Stimulated activated CD4-positive, alpha-beta T cell treated with anti-CD3 and anti-CD28 coated beads, Interleukin-4, amount 100 ng/mL, for 48 hours (primary cell): ENCODE measurements around the gene SLC13A2.
"Not testable (repeated sequence)": the region's sequence is repeated elsewhere in the genome, so short reads cannot be mapped to it uniquely, and the experiment has no call there.

Experiments used
- DNase-seq, 2 donors: peaks; one replicate each; pipeline ENCODE4 v3.0.0-alpha.2; 2020; ENCODE audit warnings: low read depth in 2 of 2

SLC13A2 gene

GRCh38 chr17:28514561-28515002 is 41.1 kb downstream of the SLC13A2 start:
- no peak for DNase-seq

GRCh38 chr17:28515518-28515917 is 42.1 kb downstream of the SLC13A2 start:
- DNase-seq: no peak

GRCh38 chr17:28518132-28518531 is 44.7 kb downstream of the SLC13A2 start:
- DNase-seq: no peak

DNA sequence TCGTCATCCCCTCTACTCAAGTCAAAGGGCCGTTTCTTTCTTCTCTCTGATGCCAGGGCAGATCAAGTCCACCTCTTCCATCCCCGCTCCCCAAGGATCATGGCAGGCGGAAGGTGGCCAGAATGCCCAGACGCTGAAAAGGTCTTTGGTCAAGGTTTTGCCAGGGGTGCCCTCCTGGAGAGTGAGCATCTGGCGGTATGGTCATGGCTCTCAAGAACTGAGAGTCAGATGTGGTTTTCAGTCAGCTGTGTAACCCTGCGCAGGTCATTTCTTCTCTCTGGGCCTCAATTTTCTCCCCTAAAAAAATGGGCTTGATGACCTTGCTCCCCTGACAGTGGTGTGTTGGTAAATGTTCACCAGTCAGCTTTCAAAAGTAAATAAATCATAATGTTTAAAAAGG is 45.1 kb downstream of the SLC13A2 start:
- no peak for DNase-seq

- DNase-seq: no peak
Observed at GRCh38 chr17:28519236-28519635, 45.8 kb downstream of the SLC13A2 start.

GRCh38 chr17:28520687-28521086 is 47.2 kb downstream of the SLC13A2 start:
- DNase-seq: no peak

DNA sequence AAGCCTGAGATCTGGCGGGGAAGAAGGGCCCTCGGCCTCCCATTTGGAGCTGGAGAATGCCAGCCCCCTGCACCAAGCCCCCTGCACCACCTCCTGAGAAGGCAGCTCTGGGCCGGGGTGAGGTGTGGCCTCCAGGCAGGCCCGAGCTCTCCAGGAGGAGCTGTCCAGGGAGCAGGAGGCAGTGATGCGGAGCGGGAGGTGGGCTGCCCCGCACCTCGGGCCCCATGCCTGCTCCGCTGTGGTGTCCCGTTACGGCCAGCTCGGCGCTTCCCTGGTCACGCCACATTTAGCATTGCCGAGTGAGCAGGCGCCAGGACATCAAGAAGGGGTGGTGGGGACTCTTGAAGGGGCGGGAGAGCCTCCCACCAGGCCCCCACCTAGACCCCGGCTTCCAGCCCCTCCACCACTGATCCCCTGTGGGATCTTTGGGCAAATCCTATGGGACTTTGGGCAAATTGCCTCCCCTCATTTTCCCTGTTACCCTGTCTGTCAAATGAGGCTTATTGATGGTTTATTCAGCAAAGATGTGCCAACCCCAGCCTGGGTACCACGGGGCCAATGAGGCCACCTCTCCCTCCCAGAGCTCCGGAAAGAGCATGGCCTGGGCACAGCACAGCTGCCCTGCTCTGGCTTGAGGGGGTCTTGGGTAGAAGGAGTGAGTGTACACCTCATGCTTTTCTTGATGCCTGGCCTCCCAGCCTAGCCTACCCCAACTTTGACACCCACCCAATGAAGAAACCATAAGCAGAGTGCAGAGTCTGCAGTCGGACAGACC is 48.1 kb downstream of the SLC13A2 start:
- no peak for DNase-seq

- DNase-seq: not testable (repeated sequence)
Observed at GRCh38 chr17:28522281-28522680, 48.8 kb downstream of the SLC13A2 start.

DNA sequence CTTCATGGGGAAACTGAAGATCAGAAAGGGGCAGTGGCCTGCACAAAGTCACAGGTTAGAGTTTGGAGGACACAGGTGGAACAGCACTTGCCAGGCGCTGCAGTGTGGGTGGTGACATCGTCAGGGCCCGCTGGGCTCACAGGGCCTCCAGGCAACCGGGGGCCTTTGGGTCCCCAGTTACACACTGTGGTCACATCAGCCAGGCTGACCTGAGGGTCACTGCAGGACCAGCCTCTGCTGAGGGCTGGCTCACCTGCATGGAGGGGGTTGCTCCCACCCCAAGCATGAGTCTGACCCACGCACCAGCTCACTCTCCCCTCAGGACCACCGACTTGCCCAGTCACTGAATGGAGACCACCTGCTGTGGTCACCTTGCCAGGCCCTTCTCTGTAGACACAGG is 49.7 kb downstream of the SLC13A2 start:
- no peak for DNase-seq

- DNase-seq: no peak
Observed at GRCh38 chr17:28523876-28524275, 50.4 kb downstream of the SLC13A2 start.

- no peak for DNase-seq
Observed at GRCh38 chr17:28524476-28525424, 51.3 kb downstream of the SLC13A2 start.

GRCh38 chr17:28526381-28526780 is 52.9 kb downstream of the SLC13A2 start:
- no peak for DNase-seq

DNA sequence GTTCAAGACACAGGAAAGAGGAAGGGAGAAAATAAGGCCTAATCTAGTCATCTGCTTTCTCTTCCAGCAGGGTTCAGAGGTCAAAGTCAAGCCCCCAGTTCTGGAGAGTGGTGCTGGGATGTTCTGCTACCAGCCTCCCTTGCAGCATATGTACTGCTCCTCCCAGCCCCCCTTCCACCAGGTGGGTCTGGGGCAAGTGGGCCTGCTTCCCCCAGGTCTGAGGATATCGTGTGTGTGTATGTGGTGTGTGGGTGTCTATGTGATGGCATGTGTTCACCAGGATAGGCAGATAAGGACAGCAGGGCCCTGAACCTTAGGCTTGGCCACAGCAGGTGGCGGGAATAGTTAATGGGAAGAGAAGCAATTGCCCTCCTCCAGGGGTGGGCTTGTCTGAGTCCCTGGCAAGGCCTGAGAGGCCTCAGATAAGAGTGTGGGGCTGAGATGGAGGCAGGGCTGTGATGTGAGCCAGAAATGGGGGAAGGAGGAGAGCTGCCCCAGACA is 53.8 kb downstream of the SLC13A2 start:
- no peak for DNase-seq

DNA sequence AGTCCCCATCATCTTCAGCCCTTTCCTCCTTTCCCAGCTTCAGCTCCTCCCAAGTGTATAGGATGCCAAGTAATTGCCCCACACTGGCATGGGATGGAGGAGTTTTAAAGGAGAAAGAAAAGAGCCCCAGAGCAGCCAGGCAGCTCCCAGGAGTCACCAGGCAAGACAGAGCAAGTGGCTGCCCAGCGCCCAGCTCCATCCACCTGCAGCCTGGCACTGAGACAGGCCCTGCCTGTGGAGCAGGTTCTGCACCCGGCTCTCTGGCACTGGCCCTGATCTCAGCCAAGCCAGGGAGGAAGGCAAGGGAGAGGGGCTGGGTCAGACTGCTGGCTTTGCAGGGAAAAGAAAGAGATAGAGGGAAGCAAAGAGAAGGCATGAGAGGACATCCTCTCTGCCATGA is 54.4 kb downstream of the SLC13A2 start:
- DNase-seq: no peak

- DNase-seq: no peak
Observed at GRCh38 chr17:28528327-28529012, 55.0 kb downstream of the SLC13A2 start.

- no peak for DNase-seq
Observed at GRCh38 chr17:28529013-28529400, 55.6 kb downstream of the SLC13A2 start.

GRCh38 chr17:28530250-28530649 is 56.8 kb downstream of the SLC13A2 start:
- DNase-seq: no peak

GRCh38 chr17:28530926-28531325 is 57.5 kb downstream of the SLC13A2 start:
- no peak for DNase-seq

- DNase-seq: no peak
Observed at GRCh38 chr17:28532050-28532960, 58.9 kb downstream of the SLC13A2 start.

DNA sequence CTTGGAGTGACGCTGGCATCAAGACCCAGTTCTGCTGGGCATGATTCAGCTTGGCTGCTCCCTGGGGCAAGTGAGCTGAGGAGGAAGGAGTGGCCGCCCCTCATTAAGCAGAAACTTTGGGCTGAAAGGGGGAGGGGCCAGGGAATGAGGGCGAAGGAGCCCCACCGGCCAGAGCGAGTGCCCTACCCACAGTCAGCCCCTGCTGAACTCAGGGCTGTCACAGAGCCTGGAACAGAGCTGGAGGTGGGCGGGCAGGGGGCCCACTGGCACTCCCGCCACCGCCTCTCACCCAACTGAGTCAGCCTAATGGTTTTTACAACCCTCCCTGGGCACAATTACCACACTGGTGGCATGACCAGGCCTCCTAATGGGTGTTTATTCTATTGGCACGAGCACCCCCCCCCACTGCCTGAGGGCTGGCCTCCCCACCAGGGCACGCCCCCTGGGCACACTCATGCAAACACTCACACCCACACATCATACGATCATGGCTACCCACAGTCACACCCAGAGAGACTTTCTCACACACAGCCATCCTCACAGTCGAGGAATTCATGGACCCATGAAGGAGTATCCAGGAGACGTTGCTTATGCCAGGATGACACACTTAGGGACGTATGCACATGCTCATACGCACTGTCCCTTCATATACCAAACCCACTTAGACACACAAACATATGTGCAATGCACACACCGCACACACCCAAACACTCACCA is 59.8 kb downstream of the SLC13A2 start:
- no peak for DNase-seq
